ENCODE results near the gene ZDHHC14.

Gene ZDHHC14

GRCh38 chr6:157632821-157633220 is 251.8 kb downstream of the ZDHHC14 start:
- TF ChIP-seq NFIC (IDR thresholded peaks at IDR 0.05) (no peak), TAF1 (IDR thresholded peaks at IDR 0.05; ENCODE audit: low read depth) (no peak), FOXM1 (IDR thresholded peaks at IDR 0.05; ENCODE audit: borderline replicate concordance, low read depth) (no peak), TCF12 (IDR thresholded peaks at IDR 0.05; ENCODE audit: low read depth) (no peak), REST (IDR thresholded peaks at IDR 0.05; ENCODE audit: low read depth) (no peak), CREB1 (IDR thresholded peaks at IDR 0.05; ENCODE audit: low read depth) (no peak), EGR1 (IDR thresholded peaks at IDR 0.05) (no peak), YY1 (IDR thresholded peaks at IDR 0.05; ENCODE audit: low read depth) (no peak), USF1 (IDR thresholded peaks at IDR 0.05) (no peak), MAX (IDR thresholded peaks at IDR 0.05) (no peak), CEBPB (IDR thresholded peaks at IDR 0.05) (no peak), ZBTB7A (IDR thresholded peaks at IDR 0.05; ENCODE audit: low read depth) (no peak), RAD21 (IDR thresholded peaks at IDR 0.05; ENCODE audit: low read depth) (no peak), TEAD4 (IDR thresholded peaks at IDR 0.05) (no peak), EP300 (IDR thresholded peaks at IDR 0.05; ENCODE audit: borderline replicate concordance) (no peak)

GRCh38 chr6:157634546-157634945 is 253.6 kb downstream of the ZDHHC14 start:
- TF ChIP-seq MAX (IDR thresholded peaks at IDR 0.05) (no peak), REST (IDR thresholded peaks at IDR 0.05; ENCODE audit: low read depth) (no peak), YY1 (IDR thresholded peaks at IDR 0.05; ENCODE audit: low read depth) (no peak), USF1 (IDR thresholded peaks at IDR 0.05) (no peak), ZBTB7A (IDR thresholded peaks at IDR 0.05; ENCODE audit: low read depth) (no peak), EGR1 (IDR thresholded peaks at IDR 0.05) (no peak)

GRCh38 chr6:157635388-157636244 is 254.6 kb downstream of the ZDHHC14 start:
- TF ChIP-seq CREB1 (IDR thresholded peaks at IDR 0.05; ENCODE audit: low read depth) (no peak), MAX (IDR thresholded peaks at IDR 0.05) (no peak), RAD21 (IDR thresholded peaks at IDR 0.05; ENCODE audit: low read depth) (no peak), TCF12 (IDR thresholded peaks at IDR 0.05; ENCODE audit: low read depth) (no peak)

GRCh38 chr6:157637516-157637915 is 256.5 kb downstream of the ZDHHC14 start:
- TF ChIP-seq EGR1 (IDR thresholded peaks at IDR 0.05) (no peak), NFIC (IDR thresholded peaks at IDR 0.05) (no peak), USF1 (IDR thresholded peaks at IDR 0.05) (no peak), YY1 (IDR thresholded peaks at IDR 0.05; ENCODE audit: low read depth) (no peak), EP300 (IDR thresholded peaks at IDR 0.05; ENCODE audit: borderline replicate concordance) (no peak), MAX (IDR thresholded peaks at IDR 0.05) (no peak), ZBTB7A (IDR thresholded peaks at IDR 0.05; ENCODE audit: low read depth) (no peak), TAF1 (IDR thresholded peaks at IDR 0.05; ENCODE audit: low read depth) (no peak), RAD21 (IDR thresholded peaks at IDR 0.05; ENCODE audit: low read depth) (no peak), CREB1 (IDR thresholded peaks at IDR 0.05; ENCODE audit: low read depth) (no peak), REST (IDR thresholded peaks at IDR 0.05; ENCODE audit: low read depth) (no peak)
